Measurements from ENCODE around the gene FTO.
"Not testable (repeated sequence)": the region's sequence is repeated elsewhere in the genome, so short reads cannot be mapped to it uniquely, and the experiment has no call there.

The FTO gene

DNA sequence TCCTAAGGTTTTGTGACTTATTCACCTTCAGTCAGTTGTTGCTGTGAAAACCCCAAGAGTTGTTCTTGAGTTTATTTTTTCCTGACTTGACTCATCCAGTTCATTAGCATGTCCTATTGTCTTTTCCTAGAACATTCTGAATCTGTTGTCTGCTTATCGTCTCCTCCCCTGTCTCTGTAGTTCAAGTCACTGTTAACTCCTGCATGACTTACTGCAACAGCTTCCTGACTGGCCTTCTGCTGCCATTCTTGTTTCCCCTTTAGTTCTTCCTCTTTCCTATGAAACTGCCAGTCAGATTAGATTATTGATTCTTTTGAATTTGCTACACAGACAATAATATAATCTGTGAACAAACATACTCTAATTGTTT is 161.5 kb downstream of the FTO start:
- no peak for DNase-seq (ENCODE audit: low read depth)

GRCh38 chr16:53866520-53866919 is 162.6 kb downstream of the FTO start:
- no peak for DNase-seq (ENCODE audit: low read depth)

GRCh38 chr16:53870831-53871230 is 166.9 kb downstream of the FTO start:
- DNase-seq (ENCODE audit: low read depth), result no peak

DNA sequence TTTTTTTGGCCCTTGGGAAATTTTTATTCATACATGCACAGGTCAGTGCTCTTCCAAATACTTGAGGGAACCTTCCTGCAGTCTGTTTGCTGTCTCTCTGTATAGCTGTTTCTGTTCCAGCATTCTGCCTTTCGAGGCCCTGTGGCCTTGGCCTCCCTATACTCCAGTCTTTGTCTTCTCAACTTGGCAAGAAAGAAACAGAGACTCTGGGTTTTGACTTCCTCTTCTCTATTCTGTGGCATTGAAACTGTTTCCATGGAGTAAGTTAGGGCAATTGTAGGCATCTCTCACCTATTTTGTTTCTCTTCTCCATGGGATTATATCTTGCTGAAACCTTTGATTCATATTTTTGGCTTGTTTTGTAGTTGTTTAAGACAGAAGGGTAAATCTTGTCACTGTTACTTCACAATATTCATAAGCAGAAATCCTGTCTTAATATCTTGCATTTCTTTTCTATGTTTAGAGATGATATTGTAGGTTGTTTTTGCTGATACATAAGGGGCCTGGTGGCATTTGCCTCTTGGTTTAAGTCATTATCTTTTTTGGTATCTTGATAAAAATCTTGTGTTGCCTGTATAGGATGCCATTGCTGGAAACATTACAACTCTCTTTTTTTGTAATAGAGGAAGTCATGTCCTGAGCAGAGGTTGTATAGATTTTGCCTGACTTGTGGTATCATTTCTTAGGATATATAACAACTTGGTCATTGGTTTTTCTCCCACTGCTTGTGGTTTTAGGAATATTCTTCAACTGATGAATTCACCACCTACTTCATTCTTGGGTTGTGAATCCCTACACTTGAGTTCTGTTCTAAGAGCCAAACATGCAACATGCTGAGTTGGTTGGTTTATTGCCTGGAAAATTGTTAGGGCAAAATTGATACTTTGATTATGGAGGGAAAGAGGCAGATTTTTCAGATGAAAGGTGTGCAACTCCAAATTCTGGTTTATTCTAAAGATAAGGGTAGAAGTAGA is 168.6 kb downstream of the FTO start:
- DNase-seq (ENCODE audit: low read depth), result no peak

GRCh38 chr16:53876811-53877210 is 172.9 kb downstream of the FTO start:
- no peak for DNase-seq (ENCODE audit: low read depth)

DNA sequence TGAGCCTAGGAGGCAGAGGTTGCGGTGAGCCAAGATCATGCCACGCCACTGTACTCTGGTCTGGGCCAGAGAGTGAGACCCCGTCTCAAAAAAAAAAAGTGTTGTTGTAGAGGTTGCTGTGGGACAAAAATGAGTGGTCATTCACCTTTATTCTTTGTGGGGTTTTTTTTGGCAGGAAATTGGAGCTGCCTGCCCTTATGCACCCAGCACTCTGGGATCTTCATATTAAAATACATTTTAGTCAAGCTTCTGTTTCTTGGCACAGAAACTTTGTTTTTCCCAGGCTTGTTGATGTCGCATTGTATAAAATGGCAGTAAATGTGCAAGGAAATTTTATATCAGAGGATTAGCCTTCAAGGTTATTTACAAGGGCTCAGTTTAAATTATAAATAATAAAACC is 174.3 kb downstream of the FTO start:
- no peak for DNase-seq (ENCODE audit: low read depth)

GRCh38 chr16:53881371-53881770 is 177.4 kb downstream of the FTO start:
- no peak for DNase-seq (ENCODE audit: low read depth)

DNA sequence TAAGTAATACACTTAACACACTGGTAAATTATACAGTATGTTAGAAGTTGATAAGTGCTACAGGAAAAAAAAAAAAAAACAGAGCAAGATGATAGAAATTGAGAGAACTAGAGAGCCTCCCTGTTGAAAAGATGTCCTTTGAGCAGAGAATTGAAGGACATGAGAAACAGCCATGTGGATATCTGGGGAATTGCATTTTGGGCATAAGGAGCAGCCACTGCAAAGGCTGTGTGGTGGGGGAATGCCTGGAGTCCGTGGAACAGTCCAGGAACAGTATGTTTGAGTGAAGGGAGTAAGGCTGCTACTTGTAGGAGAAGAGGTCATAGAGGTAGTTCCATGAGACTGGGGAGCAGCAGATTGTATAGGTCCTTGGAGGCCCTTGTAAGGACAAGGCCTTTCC is 178.4 kb downstream of the FTO start:
- no peak for DNase-seq (ENCODE audit: low read depth)

- no peak for DNase-seq (ENCODE audit: low read depth)
Measured at GRCh38 chr16:53884748-53885147, 180.8 kb downstream of the FTO start.

- no peak for DNase-seq (ENCODE audit: low read depth)
Measured at GRCh38 chr16:53886482-53887378, 182.8 kb downstream of the FTO start.

GRCh38 chr16:53888222-53888621 is 184.3 kb downstream of the FTO start:
- no peak for DNase-seq (ENCODE audit: low read depth)

- not testable (repeated sequence) for DNase-seq (ENCODE audit: low read depth)
Measured at GRCh38 chr16:53890877-53891276, 186.9 kb downstream of the FTO start.

- no peak for DNase-seq (ENCODE audit: low read depth)
Measured at GRCh38 chr16:53891409-53892139, 187.6 kb downstream of the FTO start.

GRCh38 chr16:53892155-53892554 is 188.2 kb downstream of the FTO start:
- peak; percentile 9 for DNase-seq (ENCODE audit: low read depth)

DNA sequence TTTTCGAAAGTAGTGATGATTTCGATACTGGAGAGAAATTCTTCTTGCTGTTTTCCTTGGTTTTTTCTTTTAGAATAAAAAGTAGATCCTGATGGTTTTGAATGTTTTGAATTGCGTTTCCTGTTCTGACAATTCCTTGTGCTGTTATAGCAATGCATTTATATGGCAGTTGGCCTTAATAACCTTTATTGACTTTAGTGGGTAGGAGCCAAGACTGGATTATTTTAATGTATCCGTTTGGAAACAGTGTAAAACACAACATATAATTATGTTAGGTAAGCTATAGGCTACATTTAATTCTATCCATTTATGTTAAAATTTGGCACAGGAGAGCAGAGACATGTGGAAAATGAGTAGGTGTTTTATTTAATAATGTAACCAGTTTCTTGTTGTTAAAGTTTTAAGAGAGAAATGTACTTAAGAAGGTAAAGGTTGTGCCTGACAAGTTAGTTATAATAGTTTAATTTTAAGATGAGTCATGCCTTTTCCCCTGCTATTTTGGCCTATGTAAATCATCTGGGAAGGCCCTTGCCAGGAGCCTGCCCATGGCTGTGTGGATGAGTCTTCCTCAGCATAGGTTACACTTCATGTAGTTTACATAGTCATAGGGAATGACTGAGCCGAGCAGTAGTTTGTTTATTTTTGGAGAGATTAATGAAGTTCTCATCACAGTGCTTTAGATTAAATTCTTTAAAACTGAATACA is 189.9 kb downstream of the FTO start:
- no peak for DNase-seq (ENCODE audit: low read depth)

DNA sequence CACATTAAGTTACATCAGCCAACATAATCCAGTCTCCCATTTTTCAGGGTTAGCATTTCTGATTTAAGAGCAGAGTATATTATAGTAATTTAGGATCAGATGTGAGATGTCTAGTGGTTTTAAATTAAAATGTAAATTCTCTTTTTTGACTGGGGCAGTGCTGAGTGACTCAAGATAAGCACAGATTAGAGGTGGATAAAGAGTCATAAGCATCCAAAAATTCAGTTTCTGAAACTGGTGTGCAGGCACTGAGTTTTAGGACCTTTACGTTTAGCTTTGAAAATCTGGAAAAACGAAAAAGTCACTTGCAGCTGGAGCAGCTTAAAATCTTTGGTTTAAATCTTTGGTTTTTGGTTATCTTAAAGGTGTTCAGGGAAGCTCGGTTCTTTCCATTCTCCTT is 190.7 kb downstream of the FTO start:
- DNase-seq (ENCODE audit: low read depth), result no peak

DNA sequence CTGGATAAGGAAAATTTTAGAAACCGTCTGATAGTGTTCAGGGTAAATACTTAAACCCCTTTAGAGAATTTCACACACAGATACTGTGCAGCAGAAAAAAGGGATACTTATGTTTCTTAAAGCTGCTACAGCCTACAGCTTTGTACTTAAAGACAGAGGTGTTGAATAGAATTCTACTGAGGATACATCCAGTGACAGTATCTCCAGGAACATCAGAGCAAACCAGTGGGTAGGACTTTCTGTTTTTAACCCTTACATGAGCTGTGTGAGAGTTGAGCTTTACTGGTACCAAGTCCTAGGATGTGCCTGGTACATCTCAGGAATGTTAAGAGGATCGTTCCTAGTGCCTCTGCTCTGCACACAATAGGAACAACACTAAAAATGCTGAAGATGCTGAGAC is 191.5 kb downstream of the FTO start:
- DNase-seq (ENCODE audit: low read depth), result no peak

- no peak for DNase-seq (ENCODE audit: low read depth)
Measured at GRCh38 chr16:53895851-53896250, 191.9 kb downstream of the FTO start.

- DNase-seq (ENCODE audit: low read depth), result no peak
Measured at GRCh38 chr16:53896722-53897121, 192.8 kb downstream of the FTO start.

DNA sequence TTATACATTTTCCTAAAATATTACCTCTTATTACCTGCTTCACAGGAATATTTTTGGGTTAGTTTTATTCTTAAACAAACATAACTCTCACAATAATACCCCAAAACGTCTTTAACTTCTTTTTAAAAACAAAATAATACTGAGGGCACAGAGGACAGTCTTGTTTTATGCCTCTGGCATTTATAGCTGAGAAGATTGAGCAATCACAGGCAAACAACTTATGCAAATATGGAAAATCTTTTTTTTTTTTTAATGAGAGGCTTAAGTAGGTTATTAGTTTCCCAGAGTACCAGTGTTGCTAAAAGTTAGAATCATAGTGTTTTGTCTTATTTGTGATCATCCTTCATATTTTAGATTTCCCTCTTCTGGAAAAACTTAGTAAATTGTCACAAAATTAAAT is 195.0 kb downstream of the FTO start:
- no peak for DNase-seq (ENCODE audit: low read depth)

DNA sequence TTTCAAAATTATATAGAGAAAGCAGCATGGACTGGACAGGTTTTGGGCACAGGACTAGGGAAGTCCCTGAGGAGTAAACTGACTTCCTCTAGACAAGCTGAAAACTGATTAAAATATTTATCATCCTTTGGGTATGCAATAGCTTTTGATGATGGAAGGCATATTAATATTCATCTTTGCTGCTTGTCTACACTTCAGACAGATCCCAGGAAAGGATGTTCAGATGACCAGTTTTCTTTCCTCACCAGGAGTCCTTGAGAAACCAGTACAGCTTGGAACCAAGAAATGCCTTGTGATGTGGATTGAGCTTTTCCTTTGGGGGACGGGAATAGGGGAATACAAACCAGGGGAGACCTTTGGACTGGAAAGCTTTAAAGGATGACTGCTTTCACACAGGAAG is 195.5 kb downstream of the FTO start:
- DNase-seq (ENCODE audit: low read depth), result no peak

DNA sequence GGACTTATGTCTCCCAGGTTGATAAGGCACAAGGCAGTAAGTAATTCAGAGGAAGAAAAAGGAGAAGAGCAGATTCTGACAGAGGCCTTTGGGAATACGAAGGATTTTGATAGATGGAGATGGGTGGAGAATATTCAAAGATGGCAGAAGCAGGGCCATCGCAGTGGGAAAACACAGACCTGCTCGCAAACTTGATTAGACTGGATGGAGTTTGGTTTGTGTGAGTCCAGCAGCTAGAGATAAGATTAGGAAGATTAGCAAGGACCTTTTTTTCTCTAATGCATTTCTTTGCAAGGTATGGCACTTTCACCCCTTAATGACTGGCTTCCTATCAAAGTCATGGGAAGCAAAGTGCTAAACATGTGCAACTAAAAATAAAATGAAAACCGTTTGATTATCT is 196.7 kb downstream of the FTO start:
- no peak for DNase-seq (ENCODE audit: low read depth)
